ENCODE results near the gene LDLRAP1. TPM values are rescaled to one million over a fixed set of nuclear protein-coding genes. Genes with fewer than 3 reads are reported as not detected.

Gene LDLRAP1
- total RNA-seq, 1 donor from 2014 or later, result 1.2 TPM

- no peak for DNase-seq
These were observed 66.5 kb downstream of the LDLRAP1 start for GRCh38 chr1:25609921-25610320.

DNA sequence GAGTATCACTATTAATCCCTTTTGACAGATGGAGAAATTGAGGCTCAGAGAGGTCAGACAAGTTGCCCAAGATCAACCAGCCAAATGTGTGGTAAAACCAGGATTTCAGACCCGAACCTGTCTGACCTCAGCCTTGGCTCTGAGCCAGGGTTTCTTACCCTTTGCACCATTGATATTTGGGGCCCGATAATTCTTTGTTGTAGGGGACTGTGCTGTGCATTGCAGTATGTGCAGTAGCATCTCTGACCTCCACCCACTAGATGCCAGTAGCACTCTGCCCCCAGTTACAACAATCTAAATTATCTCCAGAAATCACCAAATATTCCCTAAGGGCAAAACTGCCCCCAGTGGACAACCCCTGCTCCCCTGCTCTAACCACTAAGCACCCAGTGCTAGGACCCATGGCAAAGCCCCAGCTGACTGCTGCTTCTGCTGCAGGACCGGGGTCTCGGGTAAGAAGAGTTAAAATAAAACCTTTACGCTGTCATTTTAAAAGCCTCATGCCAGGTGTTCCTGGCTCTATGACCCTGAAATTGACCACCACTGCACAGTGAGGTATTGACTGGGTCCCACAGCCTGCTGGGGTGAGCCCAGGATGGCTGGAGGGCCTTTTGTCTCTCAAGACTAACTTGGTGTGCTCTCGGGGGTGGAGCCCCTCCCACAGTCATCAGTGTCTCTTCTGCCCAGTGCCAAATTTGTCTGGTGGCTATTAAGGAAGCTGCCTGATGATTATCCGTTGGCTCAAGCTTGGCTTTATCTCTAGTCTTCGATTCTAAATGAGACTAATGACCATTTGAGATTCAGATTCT lies 67.6 kb downstream of the LDLRAP1 start:
- DNase-seq, result no peak

DNA sequence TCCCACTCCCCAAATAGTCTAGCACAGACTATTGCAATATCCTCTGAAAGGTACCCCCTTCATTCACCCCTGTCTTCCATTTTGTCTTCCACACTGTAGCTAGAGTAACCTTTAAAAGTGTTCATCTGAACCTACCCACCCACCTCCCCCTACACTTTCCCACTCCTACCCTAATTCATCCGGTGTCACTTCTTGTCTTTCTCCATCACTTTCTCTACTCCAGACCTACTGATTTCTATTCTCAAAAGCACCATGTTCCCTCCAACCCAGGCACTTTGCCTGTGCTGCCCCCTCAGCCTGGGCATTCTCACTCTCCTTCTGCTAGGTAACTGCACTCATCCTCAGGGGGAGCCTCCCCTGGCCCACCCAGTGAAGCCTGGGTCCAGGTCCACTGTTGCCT lies 68.4 kb downstream of the LDLRAP1 start:
- DNase-seq, result no peak

- no peak for DNase-seq
These were observed 69.0 kb downstream of the LDLRAP1 start for GRCh38 chr1:25612421-25612820.

DNA sequence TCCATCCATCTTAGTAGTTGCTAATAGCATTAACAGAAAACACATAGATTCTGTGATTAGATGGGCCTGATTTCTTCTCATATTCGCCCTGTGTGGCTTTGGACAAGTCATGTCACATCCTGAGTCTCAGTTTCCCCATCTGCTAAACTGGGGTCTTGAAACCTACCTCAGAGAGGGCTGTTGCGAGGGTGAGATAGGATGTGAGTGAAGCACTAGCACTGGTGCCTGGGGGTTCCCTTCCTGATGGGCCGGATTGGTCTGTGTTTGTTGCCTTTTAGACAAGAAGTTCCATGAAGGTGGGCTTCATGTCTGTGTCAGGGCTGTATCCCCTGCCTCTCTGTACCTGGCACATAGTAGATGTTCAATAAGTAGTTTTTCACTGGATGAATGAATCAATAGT lies 69.7 kb downstream of the LDLRAP1 start:
- no peak for DNase-seq

- DNase-seq, result no peak
These were observed 71.2 kb downstream of the LDLRAP1 start for GRCh38 chr1:25614501-25615171.

- DNase-seq, result no peak
These were observed 71.8 kb downstream of the LDLRAP1 start for GRCh38 chr1:25615172-25615541.

DNA sequence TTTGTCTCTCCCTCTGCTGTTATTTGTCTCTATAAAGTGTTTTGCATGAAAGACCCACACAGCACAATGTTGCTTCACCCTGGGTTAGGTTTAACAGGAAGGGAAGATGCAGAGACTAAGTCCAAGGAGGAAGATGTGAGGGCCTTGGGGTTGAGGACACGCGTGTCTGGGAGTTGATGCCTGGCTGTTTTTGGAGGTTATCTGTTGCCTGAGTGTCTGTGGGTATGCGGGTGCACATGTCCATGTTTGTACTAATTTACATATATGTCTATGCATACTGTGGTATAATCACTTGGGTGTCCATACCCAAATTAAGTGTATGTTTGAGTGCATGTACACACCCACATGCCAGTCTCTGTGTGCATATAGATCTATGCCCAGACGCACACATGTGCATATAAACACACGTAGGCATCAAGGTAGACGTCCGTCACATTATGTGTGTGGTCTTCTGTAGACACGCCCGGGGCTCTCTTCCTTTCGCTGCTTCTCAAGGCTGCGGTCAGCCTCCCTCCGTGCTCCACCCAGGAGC lies 72.2 kb downstream of the LDLRAP1 start:
- DNase-seq, result no peak

DNA sequence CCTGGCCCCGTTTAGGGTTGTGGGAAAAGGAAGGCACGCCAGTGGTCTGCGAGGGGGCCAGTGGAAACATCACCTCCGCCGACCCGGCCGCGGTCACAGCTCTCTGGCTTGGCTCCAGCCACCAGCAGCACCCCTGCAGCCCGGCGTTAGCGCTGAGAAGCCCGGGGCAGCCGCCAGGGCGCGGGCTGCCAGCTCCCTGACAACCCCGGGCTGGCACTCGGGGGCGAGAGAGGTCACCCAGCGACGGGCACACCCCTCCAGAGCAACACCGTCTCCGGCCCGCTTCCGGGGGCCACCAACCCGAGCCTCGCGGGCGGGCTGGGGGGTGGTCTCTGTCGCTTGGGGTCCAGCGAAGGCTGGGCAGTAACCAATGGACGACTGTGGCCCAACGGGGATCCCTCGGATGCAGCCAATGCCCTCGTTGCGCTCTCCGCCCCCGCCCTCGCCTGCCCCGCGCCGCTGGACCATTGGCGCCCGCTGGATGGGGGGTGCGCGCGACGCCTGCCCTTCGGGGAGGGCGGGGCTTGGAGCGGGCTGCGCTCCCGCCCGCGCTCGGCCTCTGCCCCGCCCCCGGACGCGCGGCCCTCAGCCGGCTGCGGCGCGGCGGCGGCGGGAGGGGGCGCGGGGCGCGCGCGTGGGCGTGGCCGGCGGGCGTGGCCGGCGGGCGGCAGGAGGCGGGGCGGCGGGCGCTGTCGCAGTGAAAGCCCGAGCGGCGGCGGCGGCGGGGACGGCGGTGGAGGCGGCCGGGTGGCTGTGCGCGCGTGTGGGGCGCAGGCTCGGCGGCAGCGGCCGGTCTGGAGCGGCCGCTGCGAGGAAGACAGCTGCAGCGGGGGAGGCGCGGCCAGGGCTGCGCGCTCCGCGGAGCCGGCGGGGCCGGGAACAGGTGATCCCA lies 72.9 kb downstream of the LDLRAP1 start, which contains the start of gene MAN1C1:
Gene MAN1C1 (plus strand): TSS at position 697 of the 892 bp plus-strand sequence. CDS start 1,007 bp downstream, outside the sequence.
- DNase-seq, result peak; percentile 93

DNA sequence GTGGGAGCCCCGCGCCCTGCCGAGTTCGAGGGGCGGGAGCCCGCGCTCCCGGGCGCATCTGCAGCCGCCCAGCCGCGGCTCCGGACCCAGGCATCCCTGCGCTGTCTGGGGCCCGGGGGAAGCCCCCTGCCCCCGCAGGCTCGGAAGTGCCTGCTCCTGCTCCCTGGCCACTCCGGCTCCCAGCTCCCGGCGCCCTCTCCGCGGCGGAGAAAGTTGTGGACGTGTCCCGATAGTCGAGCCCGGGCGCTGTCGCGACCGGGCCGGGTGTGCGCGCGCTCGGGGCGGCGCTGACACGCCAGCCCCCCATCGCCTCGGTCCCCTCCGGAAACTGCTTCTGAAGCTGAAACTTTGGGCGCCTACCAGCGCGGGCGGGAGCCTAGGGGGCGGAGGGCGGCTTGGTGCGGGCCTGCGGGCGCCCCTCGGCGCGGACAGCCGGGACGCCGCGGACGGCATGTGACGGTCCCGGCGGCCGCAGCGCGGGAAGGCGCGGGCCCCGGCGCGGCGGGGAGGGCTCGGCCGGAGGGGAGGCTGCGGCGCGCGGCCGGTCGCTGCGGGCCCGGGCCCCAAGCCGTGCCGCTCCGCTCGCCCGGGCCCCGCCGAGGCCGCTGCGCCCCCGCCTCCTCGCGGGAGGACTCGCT lies 73.7 kb downstream of the LDLRAP1 start:
- DNase-seq, result no peak

DNA sequence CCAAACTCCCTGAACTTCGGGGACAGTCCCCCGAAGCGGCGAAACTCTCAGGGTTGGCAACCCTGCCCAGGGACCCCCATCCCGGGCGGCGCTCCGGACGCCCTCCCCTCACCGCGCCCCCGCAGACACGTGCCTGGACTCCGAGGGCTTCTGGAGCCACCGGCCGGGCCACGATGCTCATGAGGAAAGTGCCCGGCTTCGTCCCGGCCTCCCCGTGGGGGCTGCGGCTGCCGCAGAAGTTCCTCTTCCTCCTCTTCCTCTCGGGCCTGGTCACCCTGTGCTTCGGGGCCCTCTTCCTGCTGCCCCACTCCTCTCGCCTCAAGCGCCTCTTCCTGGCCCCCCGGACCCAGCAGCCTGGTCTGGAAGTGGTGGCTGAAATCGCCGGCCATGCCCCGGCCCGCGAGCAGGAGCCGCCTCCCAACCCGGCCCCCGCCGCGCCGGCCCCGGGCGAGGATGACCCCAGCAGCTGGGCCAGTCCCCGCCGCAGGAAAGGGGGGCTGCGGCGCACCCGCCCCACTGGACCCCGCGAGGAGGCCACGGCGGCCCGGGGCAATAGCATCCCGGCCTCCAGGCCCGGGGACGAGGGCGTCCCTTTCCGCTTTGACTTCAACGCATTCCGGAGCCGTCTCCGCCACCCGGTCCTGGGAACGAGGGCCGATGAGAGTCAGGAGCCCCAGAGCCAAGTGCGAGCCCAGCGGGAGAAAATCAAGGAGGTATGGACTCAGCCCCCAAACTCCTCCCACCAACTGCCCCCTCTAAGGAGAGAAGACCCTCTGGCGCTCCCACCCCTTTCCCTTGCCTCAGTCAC lies 74.4 kb downstream of the LDLRAP1 start:
- no peak for DNase-seq

- no peak for DNase-seq
These were observed 75.0 kb downstream of the LDLRAP1 start for GRCh38 chr1:25618433-25618808.

Other genes starting within 250 kb of the LDLRAP1 start
- gene TMEM50A, start 205.3 kb upstream of the LDLRAP1 start, total RNA-seq, result 158 TPM
- not detected for gene RHCE, start 122.8 kb upstream of the LDLRAP1 start, total RNA-seq
- 93.7 TPM for gene MACO1, start 112.7 kb upstream of the LDLRAP1 start, total RNA-seq
- gene MAN1C1, start 73.2 kb downstream of the LDLRAP1 start, total RNA-seq, result 8.6 TPM

All from occipital lobe (tissue), 2 donors.